Left lobe of liver (tissue), 2 donors: Measurements from ENCODE around the gene HEPHL1. TPM values are rescaled to one million over a fixed set of nuclear protein-coding genes. Genes with fewer than 3 reads are reported as not detected.
A peak's percentile ranks its signal among the peaks of the same experiment; 100 is the strongest.

Experiments
- ATAC-seq: fragments of 200-7000 bp; cut with Tn5 transposase; one replicate; pipeline ENCODE4 v1.9.1; 2020; ENCODE audit warnings: mild to moderate bottlenecking, moderate library complexity
- DNase-seq: peaks from one replicate; pipeline ENCODE4 v3.0.0-alpha.2; 2020; ENCODE audit warnings: low spot score
- total RNA-seq: library from RNA; stranded (reverse); gene quantifications from one replicate; pipeline ENCODE4 v1.2.1, GENCODE V29; 2021
- donor health status: DM: no; HTN: no; CAD: no; lungs with moderate emphysema.
- donor health status: DM: no; HTN: yes; CAD: no.

Gene HEPHL1
- total RNA-seq, 1 donor from 2014 or later = not detected

DNA sequence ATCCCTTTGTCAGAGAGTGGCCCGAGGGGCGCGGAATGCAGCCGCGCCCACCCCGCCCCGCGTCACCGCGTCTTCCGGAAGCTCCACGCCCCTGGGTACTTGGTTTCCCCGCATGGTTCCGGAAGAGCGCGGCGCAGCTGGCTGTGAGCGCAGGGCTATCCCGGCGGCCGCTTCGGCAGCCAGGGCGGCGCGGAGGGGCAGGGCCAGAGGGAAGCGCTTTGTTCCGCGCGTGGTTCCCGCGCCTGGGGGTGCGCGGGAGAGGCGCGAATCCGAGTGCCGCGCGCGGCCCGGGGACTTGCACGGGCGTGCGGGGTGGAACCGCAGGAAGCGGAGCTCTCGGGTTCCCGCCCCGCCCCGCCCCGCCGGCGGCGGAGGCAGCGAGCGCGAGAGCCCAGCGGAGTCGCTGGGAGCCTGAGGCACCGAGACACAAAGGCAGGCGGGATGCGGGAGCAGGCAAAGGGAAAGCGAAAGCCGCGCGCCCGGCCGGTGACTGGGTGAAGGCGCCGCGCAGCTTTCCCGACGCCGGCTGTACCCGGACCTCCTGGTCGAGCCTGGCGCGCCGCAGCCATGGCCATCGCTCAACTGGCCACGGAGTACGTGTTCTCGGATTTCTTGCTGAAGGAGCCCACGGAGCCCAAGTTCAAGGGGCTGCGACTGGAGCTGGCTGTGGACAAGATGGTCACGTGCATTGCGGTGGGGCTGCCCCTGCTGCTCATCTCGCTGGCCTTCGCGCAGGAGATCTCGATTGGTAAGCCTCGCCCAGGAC lies 107.8 kb downstream of the HEPHL1 start, which contains the start of gene PANX1:
Gene PANX1, plus strand, starts transcription at position 96 of the 766 bp plus-strand sequence. Its CDS starts 472 bp downstream, at position 568.
- DNase-seq = peak; percentile 80
- peak; percentile 82 for ATAC-seq

DNA sequence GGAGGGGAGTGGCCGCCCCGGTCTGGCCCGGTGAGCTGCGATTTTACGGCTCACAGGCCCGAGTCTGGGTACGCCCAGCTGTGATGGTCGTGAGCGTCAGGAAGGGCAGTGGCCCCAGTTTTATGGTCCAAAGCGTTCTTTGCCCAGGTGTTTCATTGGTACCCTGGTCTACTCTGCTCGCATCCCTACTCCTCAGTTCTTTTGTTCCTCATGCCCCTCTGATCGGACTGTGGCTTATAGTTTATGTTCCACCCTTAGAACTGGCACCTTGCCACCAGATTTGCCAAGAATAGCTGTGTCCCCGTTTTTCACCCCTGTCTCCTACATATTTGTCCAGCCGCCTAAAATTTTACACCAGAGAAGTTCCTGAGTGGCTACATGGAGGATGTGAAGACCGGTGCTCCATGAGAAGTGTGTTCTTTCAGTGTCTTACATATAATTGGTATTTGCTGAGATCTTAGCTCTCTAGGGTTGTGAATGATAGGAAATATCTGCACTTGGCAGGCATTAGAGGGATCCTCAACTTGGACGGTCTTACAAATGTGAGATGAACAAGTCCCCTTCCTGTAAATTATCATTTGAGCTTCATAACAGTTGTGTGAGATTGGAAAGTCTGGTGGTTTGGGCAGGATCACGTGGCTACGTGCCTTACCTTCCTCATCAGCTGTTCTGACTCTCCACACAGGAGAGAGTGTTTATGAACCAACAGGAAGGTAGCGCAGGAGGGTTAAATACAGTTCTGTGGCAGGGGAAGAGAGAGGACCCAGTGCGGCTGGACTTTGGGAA lies 108.6 kb downstream of the HEPHL1 start:
- DNase-seq (no peak), ATAC-seq (no peak)

DNA sequence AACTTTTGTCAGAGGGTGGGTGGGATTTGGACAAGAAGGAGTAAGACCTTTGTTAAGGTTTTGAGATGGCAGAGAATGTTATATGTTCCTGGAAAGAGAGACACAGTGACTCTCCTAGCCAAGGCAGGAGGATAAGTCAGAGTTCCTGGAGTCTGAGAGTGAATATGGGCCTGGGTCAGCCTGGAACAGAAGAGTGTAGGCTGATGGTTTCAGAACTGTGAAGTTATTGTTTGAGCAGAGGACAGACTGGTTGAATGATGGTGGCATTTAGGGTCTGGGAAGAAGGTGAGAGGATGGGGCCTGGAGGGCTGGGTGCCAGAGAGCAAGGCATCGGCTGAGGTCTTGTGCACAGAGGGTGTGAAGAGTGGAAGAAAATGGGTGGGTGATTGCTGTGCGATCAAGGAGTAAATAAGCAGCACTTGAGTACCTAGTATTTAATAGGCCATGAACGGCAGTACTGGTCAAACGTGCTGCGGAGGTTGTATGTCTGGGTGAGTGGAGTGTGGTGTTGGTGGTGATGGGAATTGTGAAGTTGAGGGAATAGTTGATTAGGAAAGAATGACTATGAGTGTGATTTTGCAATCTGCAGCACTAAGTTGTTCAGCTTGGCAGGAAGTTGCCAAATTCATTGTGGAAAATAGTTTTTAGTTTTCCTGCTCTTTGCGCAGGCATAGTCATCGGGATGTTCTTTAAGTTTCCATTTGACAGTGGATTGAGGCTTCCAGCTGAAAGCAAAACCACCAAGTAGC lies 109.3 kb downstream of the HEPHL1 start:
- no peak for DNase-seq
- no peak for ATAC-seq

DNA sequence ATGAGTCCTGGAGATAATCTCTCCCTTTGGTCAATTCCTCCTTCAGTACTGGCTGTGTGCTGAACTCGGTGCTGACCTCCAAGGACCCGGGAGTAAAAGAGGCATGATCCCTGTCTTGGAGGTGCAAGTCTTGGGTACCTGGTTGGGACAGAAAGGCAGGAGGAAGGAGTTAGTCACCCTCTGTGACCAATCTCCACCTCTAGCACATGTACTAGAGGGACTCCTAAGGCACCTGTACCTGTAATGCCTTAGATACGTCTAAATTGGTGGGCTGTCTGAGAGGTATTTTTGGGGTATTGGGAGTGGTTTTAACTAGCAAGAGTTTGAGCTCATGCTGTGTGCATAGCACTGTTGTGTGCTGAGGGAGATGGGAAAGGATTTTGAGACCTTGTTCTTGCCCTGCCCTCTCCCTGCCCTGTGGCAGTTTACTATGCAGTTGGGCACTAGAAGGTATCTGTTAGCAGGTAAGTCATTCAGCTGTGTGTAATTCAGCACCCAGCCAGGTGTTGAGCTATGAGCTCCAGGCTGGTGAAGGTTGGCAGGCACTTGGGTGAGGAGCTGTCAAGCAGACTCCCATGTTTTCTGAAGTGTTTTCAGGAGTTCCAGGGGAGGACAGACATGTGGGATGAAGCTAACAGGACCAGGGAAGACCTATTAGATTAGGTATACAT lies 110.0 kb downstream of the HEPHL1 start:
- DNase-seq (no peak), ATAC-seq (no peak)

DNA sequence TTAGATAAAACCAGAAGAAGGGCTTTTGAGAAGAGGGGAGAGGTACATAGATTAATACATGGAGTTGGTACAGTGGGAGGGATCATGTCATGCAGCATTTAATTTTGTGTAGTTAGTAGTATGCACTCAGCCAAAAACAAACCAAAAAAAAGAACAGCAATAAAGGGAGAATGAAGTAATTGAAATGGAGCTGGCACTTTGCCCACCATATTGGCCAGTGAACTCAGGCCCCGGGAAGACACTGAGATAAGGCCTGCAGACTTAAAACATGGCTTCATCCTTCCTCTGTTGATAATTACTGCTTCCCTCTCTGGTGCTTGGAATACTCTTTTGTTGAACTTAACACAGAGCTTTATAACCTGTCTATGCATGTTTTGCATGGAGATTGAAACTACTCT lies 110.6 kb downstream of the HEPHL1 start:
- ATAC-seq (no peak), DNase-seq (no peak)

DNA sequence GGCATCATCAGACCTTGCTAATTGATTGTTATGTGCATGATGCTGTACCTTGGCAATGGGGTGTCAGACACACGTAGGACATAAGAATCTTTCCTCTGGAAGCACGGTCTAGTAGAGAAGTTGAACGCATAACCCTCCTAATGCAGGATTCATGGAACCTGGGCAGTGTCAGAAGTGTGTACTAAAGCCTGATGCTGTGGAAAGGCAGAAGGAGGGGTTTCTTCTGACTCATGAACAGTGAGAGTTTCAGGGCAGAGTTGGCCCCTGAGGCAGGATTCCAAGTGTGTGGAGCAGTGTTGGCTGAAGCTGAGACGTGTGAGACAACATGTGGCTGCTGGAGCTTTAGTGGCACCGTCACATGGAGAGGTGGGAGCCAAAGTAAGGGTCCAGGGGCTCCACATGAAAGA lies 111.0 kb downstream of the HEPHL1 start:
- no peak for ATAC-seq
- DNase-seq = no peak

DNA sequence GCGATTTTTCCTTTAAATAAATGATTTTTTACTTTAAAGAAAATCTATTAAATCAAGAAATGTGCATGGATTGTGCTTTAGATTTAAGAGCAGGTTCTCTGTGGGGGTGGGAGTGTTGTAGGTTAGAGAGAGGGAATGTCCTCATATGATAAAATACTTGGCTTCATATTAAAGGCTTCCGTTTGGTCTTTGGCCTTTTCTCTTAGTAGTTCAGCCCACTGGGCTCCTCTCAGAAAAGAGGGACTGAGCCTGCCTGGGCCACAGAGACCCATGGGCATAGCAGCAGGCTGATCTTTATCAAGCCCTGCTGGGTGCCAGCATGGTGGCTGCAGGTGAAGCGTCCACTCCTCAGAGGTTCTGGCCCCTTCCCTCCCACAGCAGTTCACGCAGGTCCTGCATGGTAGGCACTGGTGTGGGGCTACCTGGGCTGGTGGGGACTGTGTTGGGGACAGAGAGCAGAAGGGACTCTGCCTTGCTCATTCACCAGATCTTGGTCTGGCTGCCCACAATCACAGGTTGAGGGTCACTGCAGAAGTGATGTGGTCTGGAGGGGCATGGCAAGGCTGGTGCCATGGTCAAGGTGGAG lies 111.8 kb downstream of the HEPHL1 start:
- no peak for DNase-seq
- peak; percentile 15 for ATAC-seq

DNA sequence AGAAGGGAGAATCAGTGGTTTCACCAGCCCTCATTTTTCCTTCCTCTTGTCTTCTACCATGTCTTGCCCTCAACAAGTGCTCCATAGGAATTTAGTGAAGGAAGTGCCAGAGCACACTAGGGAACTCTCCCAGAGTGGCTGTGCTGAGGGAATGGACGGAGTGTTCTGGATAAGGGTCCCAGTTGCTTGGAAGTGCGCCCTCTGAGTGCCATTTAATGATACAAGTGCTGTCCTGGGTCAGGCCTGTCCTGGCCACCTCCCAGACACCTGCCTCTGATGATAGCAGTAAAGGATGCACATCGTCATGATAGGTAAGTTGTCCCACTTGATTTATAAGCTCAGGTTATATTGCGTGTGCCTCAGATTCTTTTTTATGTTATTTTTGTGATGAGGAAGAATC lies 112.6 kb downstream of the HEPHL1 start:
- DNase-seq (no peak), ATAC-seq (no peak)

DNA sequence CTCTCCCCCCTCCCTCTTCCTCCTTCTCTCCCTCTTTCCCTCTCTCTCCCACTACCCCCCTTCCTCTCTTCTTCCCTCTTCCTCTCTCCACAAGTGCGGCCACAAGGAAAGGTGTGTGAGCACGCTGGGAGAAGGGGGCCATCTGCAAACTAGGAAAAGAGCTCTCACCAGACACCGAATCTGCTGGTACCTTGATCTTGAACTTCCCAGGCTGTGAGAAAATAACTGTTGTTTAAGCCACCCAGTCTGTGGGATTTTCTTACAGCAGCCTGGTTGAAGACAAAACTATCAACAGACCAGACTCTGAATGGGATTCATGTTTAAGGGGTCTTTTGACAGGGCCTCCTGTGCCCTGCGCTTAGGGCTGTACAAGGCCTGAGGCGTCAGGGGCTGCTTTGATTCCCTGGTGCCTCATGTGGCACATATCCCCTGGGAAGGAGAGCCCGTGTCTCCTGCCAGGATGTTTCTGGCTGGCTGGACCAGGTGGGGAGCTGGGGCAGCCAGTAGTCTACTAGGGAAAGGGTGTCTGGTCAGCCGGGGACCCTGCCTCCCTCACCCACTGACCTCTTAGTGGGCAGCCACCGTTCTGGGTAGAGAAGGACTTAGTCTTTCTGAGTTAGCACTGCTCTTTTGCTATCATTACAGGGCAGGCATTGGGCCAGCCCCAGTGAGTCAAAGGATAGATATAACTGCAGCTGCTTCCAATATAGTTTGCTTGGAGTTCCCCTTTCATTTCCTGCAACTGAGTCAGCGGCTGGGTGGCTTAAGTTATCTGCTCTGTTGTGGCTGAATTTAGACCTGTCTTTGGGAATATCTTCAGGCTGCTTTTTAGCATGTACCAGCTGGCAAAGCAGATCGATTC lies 113.7 kb downstream of the HEPHL1 start:
- peak; percentile 7 for ATAC-seq

DNA sequence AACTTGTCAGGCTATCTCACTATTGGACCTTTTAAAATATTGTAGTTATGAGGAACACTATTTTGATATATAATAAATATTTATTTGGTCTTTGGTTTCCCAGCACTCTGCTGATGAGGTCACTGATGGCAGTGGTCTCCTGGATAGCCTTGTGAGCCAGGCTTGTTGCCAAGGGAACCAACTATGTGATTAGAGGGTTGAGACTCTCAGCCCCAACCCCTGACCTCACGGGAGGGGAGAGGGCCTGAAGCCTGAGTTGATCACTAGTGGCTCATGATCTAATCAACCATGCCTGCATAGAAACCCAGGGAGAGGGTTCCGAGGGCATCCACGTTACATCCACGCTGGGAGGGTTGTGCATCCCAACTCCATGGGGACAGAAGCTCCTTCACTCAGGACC lies 118.3 kb downstream of the HEPHL1 start:
- no peak for DNase-seq

More for the DNA sequence above, 113.7 kb downstream of the HEPHL1 start:
- DNase-seq = no peak

DNA sequence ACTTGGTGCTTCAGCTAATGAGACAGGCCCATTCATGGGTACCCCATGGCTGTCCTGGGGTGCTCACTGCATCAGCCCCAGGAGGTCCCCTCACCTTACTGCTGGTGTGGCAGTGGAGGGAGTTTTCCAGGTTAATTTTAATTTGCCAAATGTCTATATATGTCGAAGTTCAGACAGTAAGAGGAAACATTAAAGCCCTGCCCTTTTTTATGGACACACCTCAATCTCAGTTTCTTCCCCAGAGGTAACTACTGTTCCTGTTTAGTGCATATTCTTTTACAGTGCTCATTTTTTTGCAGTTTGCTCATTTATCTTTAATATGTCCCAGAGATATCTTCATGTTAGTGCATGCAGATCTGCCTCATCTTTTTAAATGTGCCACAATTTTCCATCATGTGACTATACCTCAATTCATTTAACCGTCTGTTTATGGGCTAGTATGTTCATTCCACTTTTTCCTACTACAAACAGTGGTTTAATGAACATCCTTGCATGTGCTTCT lies 119.1 kb downstream of the HEPHL1 start:
- DNase-seq (no peak), ATAC-seq (no peak)

More for the DNA sequence above, 118.3 kb downstream of the HEPHL1 start:
- ATAC-seq = no peak

DNA sequence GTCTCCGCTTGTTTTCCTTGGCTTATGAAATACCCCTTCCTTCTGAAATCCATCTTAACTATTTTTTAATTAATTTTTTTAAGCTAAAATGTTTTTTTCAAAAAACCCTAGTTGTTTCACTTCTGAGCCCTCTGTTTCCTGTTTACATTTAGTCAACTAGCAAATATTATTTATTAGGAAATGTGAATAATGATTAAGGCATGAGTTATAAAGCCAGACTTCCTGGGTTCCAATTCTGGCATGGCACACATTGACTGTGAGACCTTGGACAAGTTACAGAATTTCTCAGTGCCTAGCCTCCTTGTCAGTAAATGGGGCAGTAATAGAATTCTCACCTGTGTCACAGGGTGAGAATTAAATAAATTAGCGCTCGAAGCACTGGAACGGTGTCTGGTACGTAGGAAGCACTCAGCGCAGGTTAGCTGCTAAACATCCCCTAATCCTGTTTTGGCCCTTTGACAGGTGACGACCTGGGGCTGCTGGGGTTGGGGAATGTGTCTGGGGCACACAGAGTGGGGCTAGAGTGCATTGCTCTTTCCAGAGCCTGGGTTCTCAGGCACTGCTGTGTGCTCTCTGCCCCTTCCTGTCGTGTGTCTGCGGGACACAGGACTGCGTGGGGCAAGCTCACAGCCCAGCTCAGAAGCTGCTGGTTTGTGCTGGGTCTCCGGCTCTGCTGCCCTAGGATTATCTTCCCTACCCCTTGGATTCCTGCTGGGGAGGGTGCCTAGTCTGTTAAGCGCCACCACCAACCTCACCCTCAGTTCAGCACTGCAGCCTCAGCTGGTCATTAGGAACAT lies 120.6 kb downstream of the HEPHL1 start:
- ATAC-seq = peak; percentile 9

DNA sequence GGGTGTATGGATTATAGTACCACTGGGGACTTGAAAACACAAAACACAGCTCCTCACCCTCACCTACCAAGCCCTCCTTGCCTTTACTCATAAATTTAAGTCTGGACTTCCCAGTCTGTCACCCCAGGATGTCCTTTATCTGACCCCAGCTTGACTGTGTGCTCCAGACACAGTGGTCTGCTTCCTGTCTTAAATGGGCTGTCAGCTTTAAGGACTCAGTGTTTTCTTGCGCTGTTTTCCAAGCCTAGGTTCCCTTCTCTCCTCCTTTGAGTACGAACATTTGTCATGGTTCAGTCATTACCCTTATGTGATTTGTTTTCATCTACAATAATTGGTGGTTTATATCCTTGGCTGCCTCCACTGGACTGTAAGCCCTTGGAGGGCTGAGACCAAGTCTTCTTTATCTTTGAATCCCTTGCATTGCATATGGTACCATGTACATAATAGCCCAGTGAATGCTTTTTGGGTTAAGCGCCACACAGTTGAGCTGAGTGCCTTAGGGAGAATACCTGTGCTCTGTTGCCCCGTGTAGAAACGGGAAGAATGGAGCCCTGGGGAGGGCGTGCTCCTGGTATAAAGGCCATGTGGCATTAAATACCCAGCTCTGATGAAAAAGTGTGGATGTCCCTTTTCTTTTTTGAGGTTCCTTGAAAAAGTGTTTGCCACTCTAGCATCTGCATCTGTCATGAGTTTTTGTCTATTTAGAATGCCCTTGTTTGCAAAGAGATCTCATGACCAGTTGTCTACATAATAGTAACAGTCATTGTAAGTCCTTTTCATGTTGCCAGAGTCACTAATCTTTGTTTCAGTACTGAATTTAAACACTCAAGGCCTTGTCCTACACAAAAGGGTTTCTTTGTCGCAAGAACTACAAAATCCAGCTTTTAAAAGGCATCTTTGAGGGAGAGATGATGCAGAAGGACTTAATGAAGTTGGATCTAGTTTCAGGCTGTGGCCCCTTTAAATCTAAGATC lies 121.4 kb downstream of the HEPHL1 start:
- ATAC-seq (peak; percentile 36), DNase-seq (no peak)

More for the DNA sequence above, 120.6 kb downstream of the HEPHL1 start:
- DNase-seq = no peak

DNA sequence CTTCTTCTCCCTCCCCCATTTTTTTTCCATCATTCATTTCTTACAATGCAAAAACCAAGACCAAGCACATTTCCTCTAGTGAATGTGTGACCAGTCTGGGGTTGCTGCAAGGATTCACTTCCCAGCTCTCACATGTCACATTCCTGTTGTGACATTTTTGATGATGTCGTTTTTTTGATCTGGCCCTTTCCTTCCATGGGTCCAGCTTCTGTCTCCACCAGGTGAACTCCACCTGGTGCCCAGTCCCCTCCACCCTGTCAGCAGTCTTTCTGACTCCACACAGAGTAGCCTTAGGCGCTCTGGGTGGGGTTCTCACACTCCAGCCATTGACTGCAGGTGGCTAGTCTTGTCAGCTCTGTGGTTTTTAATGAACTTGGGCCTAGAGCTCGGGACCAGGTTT lies 123.1 kb downstream of the HEPHL1 start:
- ATAC-seq (no peak), DNase-seq (no peak)

DNA sequence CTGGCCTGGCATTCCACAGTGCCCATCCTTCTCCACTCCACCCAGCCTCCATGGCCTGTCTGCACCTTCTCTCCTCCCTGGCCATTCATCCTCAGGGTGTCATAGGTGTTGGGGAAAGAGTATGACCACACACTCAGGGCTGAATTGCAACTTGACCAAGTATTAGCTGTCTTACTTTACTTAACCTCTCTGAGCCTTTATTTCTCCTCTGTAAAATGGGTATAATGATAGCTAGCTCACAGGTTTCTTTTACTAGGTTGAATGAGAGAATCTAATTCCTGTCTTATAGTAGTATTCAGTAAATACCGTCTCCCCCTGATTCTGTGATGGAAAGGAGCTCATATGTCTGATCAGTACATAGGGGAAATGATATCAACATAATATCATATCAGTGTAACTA lies 123.5 kb downstream of the HEPHL1 start:
- ATAC-seq (no peak), DNase-seq (no peak)

DNA sequence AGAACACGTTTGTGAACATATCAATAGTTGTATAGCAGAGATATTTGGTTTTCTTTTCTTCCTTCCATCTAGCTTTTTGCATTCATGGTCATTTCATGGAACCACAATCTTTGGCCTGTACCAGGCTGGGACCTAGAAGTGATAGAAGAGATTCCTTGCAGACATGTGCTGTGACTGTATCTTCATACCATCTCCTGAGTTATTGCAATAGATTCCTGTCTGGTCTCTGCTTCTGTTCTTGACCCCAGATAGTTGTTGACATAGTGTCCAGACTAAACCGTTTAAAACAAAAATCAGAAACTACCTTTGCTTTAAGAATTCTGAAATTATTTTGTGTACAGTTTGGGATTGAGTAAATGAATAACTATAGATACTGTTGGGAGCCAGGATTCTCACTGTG lies 124.3 kb downstream of the HEPHL1 start:
- no peak for DNase-seq
- ATAC-seq = peak; percentile 22

DNA sequence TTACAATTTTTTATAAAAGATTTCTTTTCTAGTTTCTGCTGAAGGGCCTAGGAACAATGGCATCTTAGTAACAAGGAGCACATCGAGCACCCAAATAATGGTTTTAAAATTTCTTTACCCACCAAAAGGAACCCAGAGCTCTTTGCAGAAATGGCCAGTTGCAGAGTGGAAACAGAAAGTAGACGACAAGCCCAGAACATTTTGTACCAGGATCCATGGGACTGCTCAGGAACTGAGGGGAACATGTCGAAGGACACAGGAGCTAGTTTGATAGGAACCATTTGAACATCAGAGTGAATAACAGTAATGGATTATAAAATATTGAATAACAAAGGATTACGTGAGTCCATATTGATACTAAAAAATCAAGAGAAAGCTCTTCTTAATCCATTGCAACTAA lies 124.8 kb downstream of the HEPHL1 start:
- peak; percentile 46 for ATAC-seq
- DNase-seq = no peak
